ENCODE measurements around the gene KCNH1.

KCNH1 gene

DNA sequence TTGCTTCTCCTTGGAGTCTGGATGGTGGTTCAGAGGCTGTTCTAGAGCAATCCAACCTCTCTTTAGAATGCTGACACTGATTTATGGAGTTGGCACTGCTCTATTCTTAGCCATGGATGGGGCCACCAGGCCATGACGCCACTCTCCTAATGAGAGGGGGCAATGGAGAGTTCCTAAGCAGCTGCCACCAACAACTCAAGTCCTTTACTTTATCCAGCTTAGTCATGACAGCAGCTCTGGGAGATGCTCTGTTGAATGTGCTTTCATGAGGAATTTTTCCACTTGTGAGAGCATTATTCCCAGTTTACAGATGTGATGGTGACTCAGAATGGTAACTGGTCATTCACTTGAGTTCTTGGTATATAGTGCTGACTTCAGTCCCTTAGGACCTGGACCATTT, 438.9 kb downstream of the KCNH1 start:
- TF ChIP-seq, protein P1, sequence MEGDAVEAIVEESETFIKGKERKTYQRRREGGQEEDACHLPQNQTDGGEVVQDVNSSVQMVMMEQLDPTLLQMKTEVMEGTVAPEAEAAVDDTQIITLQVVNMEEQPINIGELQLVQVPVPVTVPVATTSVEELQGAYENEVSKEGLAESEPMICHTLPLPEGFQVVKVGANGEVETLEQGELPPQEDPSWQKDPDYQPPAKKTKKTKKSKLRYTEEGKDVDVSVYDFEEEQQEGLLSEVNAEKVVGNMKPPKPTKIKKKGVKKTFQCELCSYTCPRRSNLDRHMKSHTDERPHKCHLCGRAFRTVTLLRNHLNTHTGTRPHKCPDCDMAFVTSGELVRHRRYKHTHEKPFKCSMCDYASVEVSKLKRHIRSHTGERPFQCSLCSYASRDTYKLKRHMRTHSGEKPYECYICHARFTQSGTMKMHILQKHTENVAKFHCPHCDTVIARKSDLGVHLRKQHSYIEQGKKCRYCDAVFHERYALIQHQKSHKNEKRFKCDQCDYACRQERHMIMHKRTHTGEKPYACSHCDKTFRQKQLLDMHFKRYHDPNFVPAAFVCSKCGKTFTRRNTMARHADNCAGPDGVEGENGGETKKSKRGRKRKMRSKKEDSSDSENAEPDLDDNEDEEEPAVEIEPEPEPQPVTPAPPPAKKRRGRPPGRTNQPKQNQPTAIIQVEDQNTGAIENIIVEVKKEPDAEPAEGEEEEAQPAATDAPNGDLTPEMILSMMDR (conservative IDR thresholded peaks at IDR 0.05; ENCODE audit: low read depth, low read length) = no peak
- H3K4me3 ChIP-seq (ENCODE audit: low read length) = no peak overlapping the region
- no peak for DNase-seq (ENCODE audit: low read depth)

DNA sequence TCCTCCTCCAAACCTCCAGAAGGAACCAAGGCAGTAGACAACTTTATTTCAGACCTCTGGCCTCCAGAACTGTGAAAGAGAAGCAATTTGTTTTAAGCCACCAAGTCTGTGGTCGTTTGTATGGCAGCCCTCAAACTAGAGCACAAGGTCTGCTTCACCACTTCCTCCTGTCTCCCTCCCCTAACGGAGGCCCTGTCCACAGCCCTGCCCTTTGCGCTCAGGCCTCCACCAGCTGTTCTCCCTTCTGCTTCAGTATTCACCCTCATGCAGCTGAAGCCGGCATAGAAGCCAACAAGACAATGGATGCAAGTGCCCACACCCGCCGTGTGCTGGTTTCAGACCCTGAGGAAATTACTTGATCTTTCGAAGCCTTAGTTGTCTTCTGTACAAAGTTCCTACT, 441.2 kb downstream of the KCNH1 start:
- DNase-seq (ENCODE audit: low read depth) = no peak
- TF ChIP-seq, protein P1 (conservative IDR thresholded peaks at IDR 0.05; ENCODE audit: low read depth, low read length) = no peak
- no peak overlapping the region for H3K4me3 ChIP-seq (ENCODE audit: low read length)

DNA sequence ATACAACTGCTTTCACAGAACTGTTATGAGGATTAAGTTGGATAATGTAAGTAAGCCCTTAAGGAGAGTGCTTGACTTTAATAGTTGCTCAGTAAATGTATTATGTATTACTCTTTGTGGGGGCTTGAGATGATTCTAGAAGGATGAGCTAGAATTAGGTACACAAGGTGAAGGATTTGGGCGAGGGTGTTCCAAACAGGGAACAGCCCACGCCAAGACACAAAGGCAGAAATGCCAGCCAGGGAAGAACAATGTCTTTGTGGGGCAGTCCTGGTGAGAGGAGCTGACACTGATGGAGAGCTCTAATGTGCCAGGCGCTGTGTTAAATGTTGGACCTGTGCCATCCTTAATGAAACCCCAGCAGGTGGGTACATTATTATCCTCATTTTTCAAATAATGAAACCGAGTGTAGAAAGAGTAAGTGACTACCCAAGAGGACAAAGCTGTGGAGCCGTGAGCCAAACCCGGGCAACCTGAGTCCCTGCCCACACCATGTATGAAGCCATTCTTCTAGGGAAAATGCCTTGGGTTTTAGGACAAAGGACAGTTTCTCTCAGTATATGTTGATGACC, 442.8 kb downstream of the KCNH1 start:
- no peak for DNase-seq (ENCODE audit: low read depth)
- no peak overlapping the region for H3K4me3 ChIP-seq (ENCODE audit: low read length)
- TF ChIP-seq, protein P1 (conservative IDR thresholded peaks at IDR 0.05; ENCODE audit: low read depth, low read length) = no peak

DNA sequence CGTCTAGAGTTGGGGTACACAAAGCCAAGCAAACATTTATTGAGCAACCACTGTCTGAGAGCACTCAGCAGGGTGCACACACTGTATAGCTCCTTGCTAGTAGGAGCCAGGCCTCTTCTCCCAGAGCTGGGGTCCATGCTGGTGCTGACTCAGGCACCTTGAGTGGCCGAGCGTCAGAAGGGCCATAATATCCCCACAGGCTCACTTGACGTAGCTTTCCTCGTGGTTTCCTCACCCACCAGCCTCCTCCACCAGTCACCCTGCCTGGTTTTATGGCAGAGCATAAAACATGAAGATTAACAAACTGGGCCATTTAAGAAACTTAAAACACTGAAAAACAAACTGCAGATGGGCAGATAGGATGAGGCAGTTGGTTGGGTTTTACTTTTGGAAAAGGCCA, 443.7 kb downstream of the KCNH1 start:
- H3K4me3 ChIP-seq (ENCODE audit: low read length) = no peak overlapping the region
- TF ChIP-seq, protein P1 (conservative IDR thresholded peaks at IDR 0.05; ENCODE audit: low read depth, low read length) = no peak
- DNase-seq (ENCODE audit: low read depth) = no peak

DNA sequence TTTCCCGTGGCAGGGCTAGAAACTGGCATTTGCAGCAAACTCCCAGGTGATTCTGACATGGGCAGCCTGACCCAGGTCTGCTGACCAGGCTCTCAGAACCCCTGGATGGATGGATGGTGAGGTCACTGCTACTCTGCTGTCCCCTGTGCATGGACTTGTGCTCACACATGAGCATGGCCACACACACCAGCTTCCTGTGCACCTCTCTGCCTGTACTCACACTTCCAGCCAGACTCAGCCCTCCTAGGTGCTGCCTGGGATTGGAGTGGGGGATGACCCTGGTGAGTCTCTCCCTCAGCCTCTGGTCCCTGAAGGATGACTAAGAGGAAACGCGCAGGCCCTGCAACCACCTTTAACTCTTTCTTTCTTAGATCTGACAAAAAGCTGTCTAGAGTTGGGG, 444.1 kb downstream of the KCNH1 start:
- no peak for DNase-seq (ENCODE audit: low read depth)
- TF ChIP-seq, protein P1 (conservative IDR thresholded peaks at IDR 0.05; ENCODE audit: low read depth, low read length) = no peak
- no peak overlapping the region for H3K4me3 ChIP-seq (ENCODE audit: low read length)

DNA sequence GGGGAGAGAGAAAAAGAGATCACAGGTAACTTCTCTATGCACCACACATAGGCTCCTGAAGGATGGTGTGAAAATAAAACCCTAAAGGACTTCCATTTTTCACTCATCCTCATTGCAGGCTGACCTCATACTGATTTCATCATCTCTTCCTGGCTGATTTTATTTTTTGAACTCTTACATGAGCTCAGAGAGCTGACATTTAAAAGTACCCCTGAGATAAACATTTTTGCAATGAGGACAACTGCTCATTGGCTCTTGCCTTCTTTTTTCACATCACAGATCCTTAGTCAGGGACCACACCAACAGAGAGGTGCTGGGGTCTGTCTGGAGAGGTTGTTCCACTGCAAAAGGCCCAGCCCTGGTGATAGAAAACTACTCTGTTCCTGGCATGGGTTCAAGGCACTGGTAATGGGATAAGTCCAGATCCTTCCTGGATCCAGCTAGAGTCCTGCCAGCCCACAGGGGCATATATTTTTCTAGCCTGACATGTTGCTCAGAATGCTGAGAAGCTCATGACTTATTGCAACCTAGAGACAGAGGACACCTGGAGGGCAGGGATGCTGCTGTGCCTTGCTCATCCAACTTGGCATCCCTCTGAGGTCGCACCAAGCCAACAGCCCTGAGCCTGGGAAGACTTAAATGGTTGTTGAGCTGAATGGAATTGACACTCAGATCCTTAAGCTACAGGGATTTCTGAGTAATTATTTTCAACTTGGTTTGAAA, 445.3 kb downstream of the KCNH1 start:
- H3K4me3 ChIP-seq (ENCODE audit: low read length) = no peak overlapping the region
- TF ChIP-seq, protein P1 (conservative IDR thresholded peaks at IDR 0.05; ENCODE audit: low read depth, low read length) = no peak
- no peak for DNase-seq (ENCODE audit: low read depth)

All from retinal pigment epithelial cell (primary cell).